ENCODE data around the gene SUCLA2. TPM values are rescaled to one million over a fixed set of nuclear protein-coding genes. Genes with fewer than 3 reads are reported as not detected.

SUCLA2 gene
- polyA plus RNA-seq, 1 donor from 2014 or later = 137 TPM

- H3K4me2 ChIP-seq (ENCODE audit: low read length) = no peak overlapping the region
- no peaks in the 10 kb centered on the region for H3F3A ChIP-seq (ENCODE audit: insufficient read depth, low read length, poor library complexity, severe bottlenecking)
- TF ChIP-seq RAD21 (conservative IDR thresholded peaks at IDR 0.05) = no peak
- no peak for TF ChIP-seq EP300 (conservative IDR thresholded peaks at IDR 0.05; ENCODE audit: poor library complexity, severe bottlenecking)
- TF ChIP-seq SMC3 (conservative IDR thresholded peaks at IDR 0.05; ENCODE audit: poor library complexity) = no peak
- no peak for TF ChIP-seq MXI1 (conservative IDR thresholded peaks at IDR 0.05; ENCODE audit: poor library complexity, severe bottlenecking)
- no peak for TF ChIP-seq POLR2AphosphoS5 (IDR thresholded peaks at IDR 0.05)
- no peak overlapping the region for H3K4me3 ChIP-seq (ENCODE audit: low read length)
- no peaks in the 10 kb centered on the region for H3K79me2 ChIP-seq (replicated peaks; ENCODE audit: insufficient read depth, low read length)
- no peak overlapping the region for H3K27ac ChIP-seq (ENCODE audit: low read length)
- no peaks in the 10 kb centered on the region for H3K9me3 ChIP-seq (ENCODE audit: low read length)
- no peaks in the 10 kb centered on the region for H4K20me1 ChIP-seq (ENCODE audit: insufficient read depth)
- H3K36me3 ChIP-seq (ENCODE audit: insufficient read depth, low read length) = no peaks in the 10 kb centered on the region
- H3K9me2 ChIP-seq (ENCODE audit: insufficient read depth, low read length) = no peaks in the 10 kb centered on the region
- no peaks in the 10 kb centered on the region for H3K27me3 ChIP-seq (ENCODE audit: insufficient read depth, low read depth, low read length)
- no peak overlapping the region for H3K9ac ChIP-seq (ENCODE audit: low read length)
- H2AFZ ChIP-seq (ENCODE audit: low read depth, low read length) = no peak overlapping the region
These were observed 96.8 kb downstream of the SUCLA2 start for GRCh38 chr13:47904241-47904640.

GRCh38 chr13:47903836-47904235 is 97.2 kb downstream of the SUCLA2 start:
- no peak overlapping the region for H3K27ac ChIP-seq (ENCODE audit: low read length)
- no peaks in the 10 kb centered on the region for H3K36me3 ChIP-seq (ENCODE audit: insufficient read depth, low read length)
- no peaks in the 10 kb centered on the region for H3K27me3 ChIP-seq (ENCODE audit: insufficient read depth, low read depth, low read length)
- no peak overlapping the region for H2AFZ ChIP-seq (ENCODE audit: low read depth, low read length)
- no peaks in the 10 kb centered on the region for H3F3A ChIP-seq (ENCODE audit: insufficient read depth, low read length, poor library complexity, severe bottlenecking)
- no peaks in the 10 kb centered on the region for H4K20me1 ChIP-seq (ENCODE audit: insufficient read depth)
- H3K9me3 ChIP-seq (ENCODE audit: low read length) = no peaks in the 10 kb centered on the region
- no peak overlapping the region for H3K9ac ChIP-seq (ENCODE audit: low read length)
- H3K79me2 ChIP-seq (replicated peaks; ENCODE audit: insufficient read depth, low read length) = no peaks in the 10 kb centered on the region
- H3K4me3 ChIP-seq (ENCODE audit: low read length) = no peak overlapping the region
- H3K9me2 ChIP-seq (ENCODE audit: insufficient read depth, low read length) = no peaks in the 10 kb centered on the region
- H3K4me2 ChIP-seq (ENCODE audit: low read length) = no peak overlapping the region
- TF ChIP-seq MXI1 (conservative IDR thresholded peaks at IDR 0.05; ENCODE audit: poor library complexity, severe bottlenecking) (no peak), EP300 (conservative IDR thresholded peaks at IDR 0.05; ENCODE audit: poor library complexity, severe bottlenecking) (no peak), RAD21 (conservative IDR thresholded peaks at IDR 0.05) (no peak), REST (IDR thresholded peaks at IDR 0.05; ENCODE audit: borderline replicate concordance) (no peak), EZH2 (IDR thresholded peaks at IDR 0.05; ENCODE audit: borderline replicate concordance, insufficient read depth, low read length, poor library complexity, severe bottlenecking) (no peak), TAF1 (IDR thresholded peaks at IDR 0.05; ENCODE audit: low read depth) (no peak), CTCF (IDR thresholded peaks at IDR 0.05; ENCODE audit: poor library complexity, severe bottlenecking) (no peak), POLR2AphosphoS5 (IDR thresholded peaks at IDR 0.05) (no peak), SMC3 (conservative IDR thresholded peaks at IDR 0.05; ENCODE audit: poor library complexity) (no peak)
